RWPE1 (cell line): ENCODE measurements around the gene DUS2.

Experiments used
- CTCF ChIA-PET: fragments of 350-600 bp; sonication (Branson Sonifier 250); formaldehyde crosslinking; extraction: SDS; loops from one replicate; lab custom pipeline; 2021; lab: Yijun Ruan, JAX
- POLR2A ChIA-PET: fragments of 400-600 bp; formaldehyde crosslinking; extraction: SDS; loops from one replicate; lab custom pipeline; 2020; ENCODE audit warnings: antibody characterized with exemption; ENCODE audit not compliant: low non-redundant PET; lab: Yijun Ruan, JAX
- DNase-seq: peaks from one replicate; pipeline ENCODE4 v3.0.0; 2012; ENCODE audit warnings: low spot score
- H3K27ac ChIP-seq: fragments of 450-650 bp; 2 replicates; pipeline ENCODE4 v1.5.1; 2017
- TF ChIP-seq, protein P1 (sequence below): fragments of 450-650 bp; conservative IDR thresholded peaks from 2 replicates; pipeline ENCODE4 v1.5.1; 2017; ENCODE audit warnings: low read depth, mild to moderate bottlenecking

DUS2 gene

DNA sequence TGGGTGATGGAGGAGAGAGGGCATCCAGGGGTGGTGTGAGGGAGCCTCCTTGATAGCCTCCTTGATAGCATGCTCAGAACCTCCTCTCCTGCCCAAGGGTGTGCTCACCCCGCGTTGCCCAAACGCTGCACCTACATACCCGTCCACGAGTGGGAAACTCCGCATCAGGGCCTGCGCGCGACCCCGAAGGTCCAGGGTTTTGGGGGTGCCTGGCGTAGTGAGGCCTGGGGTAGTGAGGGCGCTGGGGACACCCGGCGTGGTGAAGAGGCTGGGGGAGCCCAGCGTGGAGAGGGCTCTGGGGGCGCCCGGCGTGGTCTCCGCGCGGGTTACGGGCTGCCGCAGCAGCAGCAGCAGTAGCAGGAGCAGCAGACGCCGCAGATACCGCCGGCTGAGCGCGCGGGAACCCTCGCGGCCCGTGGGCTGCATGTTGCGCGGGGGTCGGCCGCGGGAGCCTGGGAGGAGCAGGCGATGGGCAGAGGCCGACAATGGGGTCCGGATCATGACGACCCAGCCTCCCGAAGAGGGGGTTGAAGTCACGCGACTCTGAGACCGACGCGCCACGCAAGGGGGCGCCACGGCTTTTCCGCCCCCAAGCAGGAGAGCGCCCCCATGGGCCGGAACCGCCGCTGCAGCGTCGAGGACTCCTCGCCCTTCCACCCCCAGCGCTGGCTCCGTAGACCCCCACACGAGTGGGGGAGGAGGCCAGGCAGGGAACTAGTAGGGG is 43.0 kb upstream of the DUS2 start, which contains the start of gene DPEP3:
Gene DPEP3 (minus strand): TSS at position 545 of the 724 bp plus-strand sequence. CDS start 119 bp downstream, at position 426.
- ChIA-PET POLR2A (no interaction called here), CTCF (no interaction called here)
- no peak for DNase-seq
- no peak within 1 kb of the TSS for H3K27ac ChIP-seq
- TF ChIP-seq, protein P1, sequence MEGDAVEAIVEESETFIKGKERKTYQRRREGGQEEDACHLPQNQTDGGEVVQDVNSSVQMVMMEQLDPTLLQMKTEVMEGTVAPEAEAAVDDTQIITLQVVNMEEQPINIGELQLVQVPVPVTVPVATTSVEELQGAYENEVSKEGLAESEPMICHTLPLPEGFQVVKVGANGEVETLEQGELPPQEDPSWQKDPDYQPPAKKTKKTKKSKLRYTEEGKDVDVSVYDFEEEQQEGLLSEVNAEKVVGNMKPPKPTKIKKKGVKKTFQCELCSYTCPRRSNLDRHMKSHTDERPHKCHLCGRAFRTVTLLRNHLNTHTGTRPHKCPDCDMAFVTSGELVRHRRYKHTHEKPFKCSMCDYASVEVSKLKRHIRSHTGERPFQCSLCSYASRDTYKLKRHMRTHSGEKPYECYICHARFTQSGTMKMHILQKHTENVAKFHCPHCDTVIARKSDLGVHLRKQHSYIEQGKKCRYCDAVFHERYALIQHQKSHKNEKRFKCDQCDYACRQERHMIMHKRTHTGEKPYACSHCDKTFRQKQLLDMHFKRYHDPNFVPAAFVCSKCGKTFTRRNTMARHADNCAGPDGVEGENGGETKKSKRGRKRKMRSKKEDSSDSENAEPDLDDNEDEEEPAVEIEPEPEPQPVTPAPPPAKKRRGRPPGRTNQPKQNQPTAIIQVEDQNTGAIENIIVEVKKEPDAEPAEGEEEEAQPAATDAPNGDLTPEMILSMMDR = no peak

DNA sequence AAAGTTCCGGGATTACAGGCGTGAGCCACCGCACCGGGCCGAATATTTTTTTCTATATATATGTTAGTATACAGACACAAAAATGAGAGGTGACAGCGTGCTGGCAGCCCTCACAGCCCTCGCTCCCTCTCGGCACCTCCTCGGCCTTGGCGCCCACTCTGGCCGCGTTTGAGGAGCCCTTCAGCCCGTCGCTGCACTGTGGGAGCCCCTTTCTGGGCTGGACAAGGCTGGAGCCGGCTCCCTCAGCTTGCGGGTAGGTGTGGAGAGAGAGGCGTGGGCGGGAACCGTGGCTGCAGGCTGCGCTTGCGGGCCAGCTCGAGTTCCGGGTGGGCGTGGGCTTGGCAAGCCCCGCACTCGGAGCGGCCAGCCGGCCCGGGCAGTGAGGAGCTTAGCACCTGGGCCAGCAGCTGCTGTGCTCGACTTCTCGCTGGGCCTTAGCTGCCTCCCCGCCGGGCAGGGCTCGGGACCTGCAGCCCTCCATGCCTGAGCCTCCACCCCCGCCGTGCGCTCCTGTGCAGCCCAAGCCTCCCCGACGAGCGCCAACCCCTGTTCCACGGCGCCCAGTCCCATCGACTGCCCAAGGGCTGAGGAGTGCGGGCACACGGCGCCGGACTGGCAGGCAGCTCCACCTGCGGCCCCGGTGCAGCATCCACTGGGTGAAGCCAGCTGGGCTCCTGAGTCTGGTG is 40.9 kb upstream of the DUS2 start:
- ChIA-PET POLR2A (no interaction called here), CTCF (interaction anchor here (0.6 kb wide), 1 partner anchor 249 kb away, joined by 5 read pairs; no protein-coding TSS in a partner anchor)
- H3K27ac ChIP-seq = no peak overlapping the region

DNA sequence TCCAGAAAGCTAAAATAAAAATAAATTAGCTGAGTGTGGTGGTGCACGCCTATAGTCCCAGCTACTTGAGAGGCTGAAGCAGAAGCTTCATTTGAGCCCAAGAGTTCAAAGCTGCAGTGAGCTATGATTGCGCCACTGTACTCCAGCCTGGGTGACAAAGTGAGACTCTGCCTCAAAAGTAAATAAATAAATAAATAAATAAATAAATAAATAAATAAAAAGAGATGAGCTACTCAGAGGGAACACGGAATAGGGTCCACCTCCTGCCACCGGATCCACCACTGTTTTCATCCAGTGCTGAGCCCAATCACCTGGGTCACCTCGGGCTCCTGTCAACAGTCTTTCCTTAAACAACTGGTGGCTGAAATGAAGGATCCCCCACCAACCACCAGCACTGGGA is 36.1 kb upstream of the DUS2 start:
- DNase-seq = no peak
- TF ChIP-seq, protein P1 = no peak
- ChIA-PET CTCF (no interaction called here), POLR2A (no interaction called here)
- H3K27ac ChIP-seq = no peak overlapping the region

More for the DNA sequence above, 40.9 kb upstream of the DUS2 start:
- TF ChIP-seq, protein P1 = no peak
- DNase-seq = no peak

DNA sequence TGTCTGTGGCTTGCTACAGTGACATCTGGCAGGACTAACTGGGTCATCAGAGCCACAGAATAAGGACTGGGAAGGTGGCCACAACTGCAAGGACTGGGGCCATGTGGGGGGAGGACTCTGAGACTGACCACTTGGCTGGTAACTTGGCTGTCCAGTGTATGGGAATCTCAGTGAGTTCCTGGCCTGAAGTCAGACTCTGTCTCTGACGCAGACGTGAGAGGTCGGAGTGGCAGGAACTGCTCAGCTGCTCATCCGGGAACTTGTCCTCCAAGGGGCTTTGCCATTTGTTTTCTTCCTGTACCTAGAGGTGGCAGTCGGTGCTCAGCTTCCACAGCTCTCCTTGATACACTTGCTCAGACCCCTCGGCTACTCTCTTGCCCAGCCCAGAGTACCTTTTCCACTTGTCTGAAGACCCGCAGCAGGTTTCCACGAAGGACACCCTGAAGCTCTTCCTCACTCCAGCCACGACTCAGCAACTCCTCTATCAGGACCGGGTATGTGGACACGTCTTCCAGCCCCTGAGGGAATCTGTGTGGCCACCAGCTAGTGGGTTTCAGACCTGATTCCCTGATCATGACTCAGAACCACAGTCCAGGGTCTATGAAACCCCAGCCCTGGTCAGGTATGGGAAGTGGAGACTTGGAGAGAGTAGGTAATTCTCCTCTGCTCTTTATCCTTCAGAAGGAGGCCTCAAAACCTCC is 35.5 kb upstream of the DUS2 start:
- ChIA-PET POLR2A (no interaction called here), CTCF (interaction anchor here (0.6 kb wide), 1 partner anchor 62 kb away, joined by 4 read pairs; no protein-coding TSS in a partner anchor)
- no peak for DNase-seq
- TF ChIP-seq, protein P1 = no peak
- H3K27ac ChIP-seq = no peak overlapping the region

DNA sequence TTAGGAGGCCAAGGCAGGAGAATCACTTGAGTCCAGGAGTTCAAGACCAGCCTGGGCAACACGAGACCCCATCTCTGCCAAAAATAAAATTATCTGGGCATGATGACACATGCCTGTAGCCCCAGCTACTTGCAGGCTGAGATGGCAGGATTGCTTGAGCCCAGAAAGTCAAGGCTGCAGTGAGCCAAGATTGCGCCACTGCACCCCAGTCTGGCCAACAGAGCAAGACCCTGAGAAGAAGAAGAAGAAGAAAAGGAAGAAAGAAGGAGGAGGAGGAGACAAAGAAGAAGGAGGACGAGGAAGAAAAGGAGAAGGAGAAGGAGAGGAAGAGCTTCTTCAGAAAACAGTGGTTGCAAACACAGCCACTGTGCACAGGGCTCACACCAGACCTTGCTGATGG is 34.4 kb upstream of the DUS2 start:
- CTCF ChIA-PET = interaction anchor here (0.7 to 1.1 kb wide), 2 partner anchors 42 to 52 kb away, joined by 3 to 6 read pairs; no protein-coding TSS in a partner anchor
- no peak overlapping the region for H3K27ac ChIP-seq
- TF ChIP-seq, protein P1 = no peak
- DNase-seq = no peak
- POLR2A ChIA-PET = no interaction called here
